GM13976 (cell line): ENCODE measurements around the gene OSBPL2.

Experiments used
- DNase-seq: peaks from one replicate; pipeline ENCODE4 v3.0.0; 2012; ENCODE audit warnings: low spot score
- in situ Hi-C: fragments of 300-500 bp; cut with MboI; formaldehyde crosslinking; loops from one replicate; pipeline ENCODE4 v1.12.0; 2022; ENCODE audit warnings: low sequenced_read_pairs, mixed read lengths, inconsistent platforms; ENCODE audit not compliant: unreplicated experiment
- TF ChIP-seq, protein P1 (sequence below): IDR thresholded peaks from 2 replicates; pipeline ENCODE4 v1.5.1; 2012; ENCODE audit warnings: borderline replicate concordance, mild to moderate bottlenecking; ENCODE audit not compliant: insufficient read depth; ENCODE audit errors: extremely low read depth, missing control alignments, control extremely low read depth

OSBPL2 gene

DNA sequence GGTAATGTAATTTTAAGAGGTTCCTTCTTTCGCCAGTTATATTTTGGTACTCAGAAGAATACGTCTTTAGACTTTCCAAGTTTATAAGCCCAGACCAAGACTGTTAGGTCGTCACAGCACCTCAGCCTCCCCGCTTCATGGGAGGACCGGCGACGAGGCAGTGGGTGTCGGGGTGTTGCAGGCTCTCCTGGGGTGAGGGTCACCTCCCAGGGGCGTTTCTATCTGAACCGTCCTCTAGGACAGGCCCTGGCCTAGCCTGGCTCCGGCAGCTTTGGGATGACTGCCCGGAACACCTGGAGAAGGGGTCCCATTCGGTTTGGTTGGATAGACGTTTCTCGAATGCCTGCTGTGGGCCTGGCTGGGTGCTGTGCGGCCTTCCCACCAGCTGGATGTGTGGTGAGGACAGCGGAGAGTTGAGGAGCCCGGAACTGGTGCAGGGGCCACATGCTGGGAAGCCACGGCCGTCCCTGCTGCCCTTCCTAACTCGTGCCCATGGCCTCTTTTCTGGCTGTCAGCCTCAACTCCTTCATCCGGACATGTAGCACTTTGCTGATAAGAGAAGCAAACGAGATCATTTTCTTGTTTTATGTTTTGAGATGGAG is 1.1 kb downstream of the OSBPL2 start:
- in situ Hi-C loops: no loop called here
- TF ChIP-seq, protein P1, sequence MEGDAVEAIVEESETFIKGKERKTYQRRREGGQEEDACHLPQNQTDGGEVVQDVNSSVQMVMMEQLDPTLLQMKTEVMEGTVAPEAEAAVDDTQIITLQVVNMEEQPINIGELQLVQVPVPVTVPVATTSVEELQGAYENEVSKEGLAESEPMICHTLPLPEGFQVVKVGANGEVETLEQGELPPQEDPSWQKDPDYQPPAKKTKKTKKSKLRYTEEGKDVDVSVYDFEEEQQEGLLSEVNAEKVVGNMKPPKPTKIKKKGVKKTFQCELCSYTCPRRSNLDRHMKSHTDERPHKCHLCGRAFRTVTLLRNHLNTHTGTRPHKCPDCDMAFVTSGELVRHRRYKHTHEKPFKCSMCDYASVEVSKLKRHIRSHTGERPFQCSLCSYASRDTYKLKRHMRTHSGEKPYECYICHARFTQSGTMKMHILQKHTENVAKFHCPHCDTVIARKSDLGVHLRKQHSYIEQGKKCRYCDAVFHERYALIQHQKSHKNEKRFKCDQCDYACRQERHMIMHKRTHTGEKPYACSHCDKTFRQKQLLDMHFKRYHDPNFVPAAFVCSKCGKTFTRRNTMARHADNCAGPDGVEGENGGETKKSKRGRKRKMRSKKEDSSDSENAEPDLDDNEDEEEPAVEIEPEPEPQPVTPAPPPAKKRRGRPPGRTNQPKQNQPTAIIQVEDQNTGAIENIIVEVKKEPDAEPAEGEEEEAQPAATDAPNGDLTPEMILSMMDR: no peak
- DNase-seq: no peak

DNA sequence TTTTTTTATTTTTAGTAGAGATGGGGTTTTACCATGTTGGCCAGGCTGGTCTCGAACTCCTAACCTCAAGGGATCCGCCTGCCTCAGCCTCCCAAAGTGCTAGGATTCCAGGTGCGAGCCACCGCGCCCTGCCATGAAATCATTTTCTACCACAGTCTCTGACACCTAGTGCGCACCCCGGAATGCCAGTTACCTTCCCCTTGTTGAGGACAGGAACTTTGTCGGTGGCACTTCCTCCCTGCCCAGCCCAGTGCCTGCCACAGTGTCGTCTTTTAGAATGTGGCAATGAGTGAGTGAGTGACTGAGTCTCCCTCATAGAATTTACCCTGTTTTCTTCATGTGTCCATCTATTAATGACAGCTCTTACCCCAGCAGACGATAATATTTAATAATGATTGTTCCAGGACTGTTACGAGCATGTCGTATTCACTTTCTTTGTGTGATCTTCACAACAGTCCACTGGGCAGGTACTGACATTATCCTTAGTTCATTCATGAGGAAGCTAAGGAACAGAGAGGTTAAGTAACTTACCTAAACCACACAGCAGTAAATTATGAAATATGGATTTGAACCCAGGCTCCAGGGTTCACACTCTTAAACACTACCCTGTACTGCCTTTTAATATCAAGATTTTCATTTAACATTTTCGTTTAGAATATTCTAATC is 1.8 kb downstream of the OSBPL2 start:
- TF ChIP-seq, protein P1: no peak
- no peak for DNase-seq
- in situ Hi-C loops: no loop called here

DNA sequence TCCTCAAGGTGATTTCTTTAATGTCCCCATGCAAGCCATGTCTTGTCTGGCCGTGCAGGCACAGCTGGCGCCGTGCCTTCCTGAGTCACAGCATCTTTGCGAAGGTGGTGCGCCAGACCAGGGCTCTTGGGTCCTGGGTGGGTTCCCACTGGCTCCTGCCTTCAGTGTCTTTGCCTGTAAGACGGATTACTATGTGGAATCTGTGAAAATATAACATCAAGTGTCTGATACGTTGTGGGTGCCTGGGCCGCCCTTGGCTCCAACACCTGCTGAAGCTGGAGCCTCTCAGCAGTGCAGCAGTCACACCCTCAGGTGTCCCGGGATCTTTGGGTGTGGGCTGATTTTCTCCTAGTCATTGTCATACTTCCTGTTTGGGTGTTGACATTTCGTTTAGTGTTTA is 3.2 kb downstream of the OSBPL2 start:
- DNase-seq: no peak
- in situ Hi-C loops: no loop called here
- TF ChIP-seq, protein P1: no peak

DNA sequence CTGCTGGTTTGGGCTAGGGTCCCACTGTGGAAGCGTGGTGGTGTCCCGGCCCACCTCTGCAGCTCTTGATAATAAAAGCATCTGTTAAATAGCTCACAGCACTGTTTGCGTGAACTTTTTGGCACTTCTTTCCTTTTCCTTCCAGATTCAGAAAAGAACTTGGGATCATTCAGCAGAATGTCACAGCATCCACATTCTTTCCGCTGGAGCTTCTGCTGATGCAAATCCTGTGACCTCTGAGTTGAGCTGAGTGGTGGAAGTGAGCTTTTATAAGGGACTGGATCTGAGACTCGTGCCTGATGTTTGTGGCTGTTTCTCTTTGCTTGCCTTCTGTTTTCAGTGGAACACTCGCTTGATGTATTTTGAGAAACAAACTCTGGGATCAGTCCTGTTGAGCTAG is 3.9 kb downstream of the OSBPL2 start:
- TF ChIP-seq, protein P1: no peak
- no peak for DNase-seq
- in situ Hi-C loops: no loop called here

DNA sequence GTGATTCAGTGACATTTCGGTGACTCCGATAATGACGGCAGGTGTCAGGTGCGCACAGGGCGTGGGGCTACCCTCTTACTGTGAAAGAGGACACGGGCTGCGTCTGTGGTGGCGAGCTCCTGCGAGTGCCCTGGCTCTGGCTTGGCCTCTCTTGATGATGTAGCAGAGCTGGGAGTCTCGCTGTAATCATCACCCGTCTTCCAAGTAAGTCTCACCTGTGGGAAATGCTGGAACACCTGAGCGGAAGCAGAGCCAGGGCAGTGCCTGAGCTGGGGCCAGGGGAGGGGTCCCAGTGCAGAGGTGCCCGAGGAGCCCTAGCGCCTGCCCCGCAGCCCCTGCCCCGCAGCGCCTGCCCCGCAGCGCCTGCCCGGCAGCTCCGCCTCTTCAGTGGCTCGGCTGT is 4.8 kb downstream of the OSBPL2 start:
- in situ Hi-C loops: no loop called here
- TF ChIP-seq, protein P1: no peak
- no peak for DNase-seq

DNA sequence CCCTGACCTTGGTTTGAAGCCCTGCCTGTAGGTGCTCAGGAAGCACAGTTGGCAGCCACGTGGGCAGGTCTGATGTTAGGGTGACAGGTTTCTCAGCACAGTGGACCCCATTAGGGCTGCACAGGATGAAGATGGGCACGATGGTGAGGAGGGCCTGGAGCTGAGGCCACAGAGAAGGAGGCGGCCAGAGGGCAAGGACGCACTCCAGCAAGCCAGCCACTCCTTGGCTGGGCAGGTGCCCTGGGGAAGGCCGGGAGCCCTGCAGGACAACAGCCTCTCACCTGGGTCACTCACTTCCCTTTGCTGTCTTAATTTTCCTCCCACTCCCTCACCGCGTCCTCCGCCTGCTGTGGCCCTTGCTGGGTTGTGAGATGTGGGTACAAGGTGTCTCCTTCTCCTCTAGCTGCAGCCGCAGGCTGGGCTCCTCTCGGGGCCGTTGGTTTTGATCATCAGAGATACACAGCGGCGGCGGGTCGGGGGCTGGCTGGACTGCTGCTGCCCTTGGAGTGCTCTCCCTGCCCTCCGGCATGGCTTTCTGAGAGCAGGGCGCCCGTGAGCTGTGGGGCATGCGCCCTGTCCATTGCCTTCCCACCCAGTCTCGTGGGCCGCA is 5.7 kb downstream of the OSBPL2 start:
- in situ Hi-C loops: no loop called here
- TF ChIP-seq, protein P1: no peak
- no peak for DNase-seq
